NCI-H526 (cell line): ENCODE measurements around the gene ALG6.
"Not testable (repeated sequence)": the region's sequence is repeated elsewhere in the genome, so short reads cannot be mapped to it uniquely, and the experiment has no call there.

Experiments used
- DNase-seq, 2 experiments: peaks; one replicate each; lab custom pipeline; 2025; lab: John Stamatoyannopoulos, UW

ALG6 gene

DNA sequence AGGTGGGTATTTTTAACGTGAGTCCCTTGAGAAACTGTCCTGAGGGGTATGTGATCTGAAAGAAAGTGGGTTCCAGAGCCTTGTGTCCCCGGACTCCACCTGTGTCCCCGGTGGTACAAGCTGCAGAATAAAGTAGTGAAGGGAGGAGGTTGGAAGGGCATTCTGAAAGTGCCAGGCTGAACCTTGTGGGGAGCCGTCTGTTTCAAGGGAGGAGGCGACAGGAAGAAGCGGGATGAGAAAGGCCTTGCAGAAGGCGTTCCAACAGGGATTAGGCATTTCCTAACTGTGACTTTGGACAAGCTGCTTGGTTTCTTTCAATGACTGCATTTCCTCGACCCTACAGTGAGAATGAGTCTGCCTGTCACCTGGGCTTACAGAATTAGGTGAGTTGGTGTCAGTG, 39.3 kb upstream of the ALG6 start:
- no peak for DNase-seq

DNA sequence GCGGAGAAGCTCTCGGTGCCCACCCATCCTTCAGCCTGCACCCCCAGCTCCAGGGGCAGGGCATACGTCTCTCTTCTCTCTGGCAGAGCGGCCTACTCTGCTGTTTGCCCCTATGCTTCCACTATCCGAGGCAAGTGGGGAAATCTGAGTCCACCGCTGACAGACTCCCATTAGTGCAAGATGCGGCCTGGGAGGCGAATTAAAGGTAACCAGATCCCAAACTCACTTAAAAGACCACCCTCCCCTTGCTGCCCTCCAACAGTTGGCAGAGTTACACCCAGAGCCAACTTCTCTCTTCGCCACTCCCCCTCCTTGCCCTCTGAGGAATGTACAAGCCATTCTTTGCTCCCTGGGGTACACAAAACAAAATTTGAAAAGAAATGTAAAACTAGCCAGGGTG, 38.6 kb upstream of the ALG6 start:
- DNase-seq: no peak

DNA sequence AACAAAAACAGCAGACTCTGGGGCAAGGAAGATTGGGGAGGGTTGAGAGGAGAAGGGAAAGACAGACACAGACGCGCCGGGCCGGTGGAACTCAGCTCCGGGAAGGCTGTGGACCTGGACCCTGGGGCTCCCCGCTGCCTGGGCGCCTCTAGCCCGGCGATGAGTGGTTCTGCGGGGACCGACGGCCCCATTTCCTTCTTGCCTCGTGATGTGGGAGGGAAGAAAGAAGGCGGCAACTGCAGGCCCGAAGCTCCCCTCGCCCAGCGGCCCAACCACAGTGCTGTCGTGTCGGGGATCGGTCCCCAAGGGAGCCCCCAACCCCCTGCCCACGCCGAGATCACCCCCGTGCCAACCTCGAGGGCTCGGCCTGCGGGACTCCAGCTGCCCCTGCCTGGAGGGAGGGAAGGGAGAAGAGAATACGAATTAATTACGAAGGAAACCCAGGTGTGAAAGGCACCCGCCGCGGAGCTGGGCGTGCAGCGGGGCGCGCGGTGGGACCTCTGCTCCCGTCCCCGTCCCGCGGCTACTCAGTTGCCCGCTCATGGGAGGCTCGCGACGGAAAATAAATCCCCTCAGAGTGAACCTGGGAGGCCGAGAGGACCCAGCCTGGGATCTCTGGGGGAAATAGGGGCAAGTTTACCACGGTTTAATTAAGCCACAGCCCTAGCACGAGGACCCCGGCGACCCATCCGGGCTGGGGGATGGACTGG, 37.7 kb upstream of the ALG6 start:
- DNase-seq: no peak

DNA sequence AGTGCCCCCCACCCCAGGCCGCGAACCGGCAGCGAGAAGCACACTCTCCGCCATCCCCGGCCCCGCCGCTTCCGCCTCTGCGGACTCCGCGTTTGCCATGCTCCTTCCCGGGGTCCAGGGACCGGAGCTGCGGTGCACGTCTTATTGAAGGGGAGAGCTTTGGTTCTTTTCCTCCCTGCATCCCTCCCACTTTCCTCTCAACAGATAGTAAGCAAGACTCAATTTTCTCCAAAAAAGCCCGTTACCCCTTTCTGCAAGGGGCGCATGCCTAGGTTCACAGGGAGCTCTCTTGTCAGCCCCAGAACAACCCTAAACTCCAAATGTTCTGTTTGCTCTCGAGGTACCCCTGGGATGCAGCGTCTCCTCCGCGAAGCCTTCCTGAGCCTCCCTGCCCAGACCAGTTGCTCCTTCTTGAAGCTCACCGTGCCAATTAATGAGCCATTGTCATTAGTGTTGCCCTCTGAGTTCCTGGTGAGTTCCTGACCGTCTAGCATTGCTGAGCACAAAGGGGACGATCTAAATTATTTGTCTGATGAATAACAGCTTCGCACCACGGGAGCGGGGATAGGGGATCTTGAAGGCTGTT, 37.0 kb upstream of the ALG6 start:
- no peak for DNase-seq

DNA sequence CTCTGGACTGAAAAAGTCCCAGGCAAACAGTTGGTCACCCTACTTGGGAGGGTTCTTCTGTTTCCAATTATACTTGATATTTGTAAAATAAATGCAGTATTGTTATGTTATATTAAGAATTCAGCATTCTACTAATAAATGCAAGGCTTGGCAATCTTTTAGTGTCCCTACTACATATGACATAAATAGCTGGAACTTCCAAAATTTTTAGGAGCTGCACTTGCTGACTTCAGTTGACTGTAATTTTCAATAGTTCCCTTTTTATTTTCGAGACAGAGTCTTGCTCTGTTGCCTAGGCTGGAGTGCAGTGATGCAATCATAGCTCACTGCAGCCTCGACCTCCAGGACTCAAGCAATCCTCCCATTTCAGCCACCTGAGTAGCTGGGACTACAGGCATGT, 25.0 kb upstream of the ALG6 start:
- DNase-seq: no peak

DNA sequence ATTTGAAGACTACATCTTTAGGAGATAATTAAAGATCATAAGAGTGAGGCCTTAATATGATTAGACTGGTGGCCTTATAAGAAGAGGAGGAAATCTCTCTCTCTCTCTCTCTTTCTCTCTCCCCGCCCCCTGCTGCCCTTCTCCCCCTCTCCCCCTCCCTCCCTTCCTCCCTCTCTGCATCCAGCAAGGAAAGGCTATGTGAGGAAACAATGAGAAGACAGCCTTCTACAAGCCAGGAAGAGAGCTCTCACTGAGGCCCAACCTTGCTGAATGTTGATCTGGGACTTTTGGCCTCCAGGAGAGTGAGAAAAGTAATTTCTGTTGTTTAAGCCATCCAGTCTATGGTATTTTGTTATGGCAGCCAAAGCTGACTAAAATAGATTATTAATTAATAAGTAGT, 23.5 kb upstream of the ALG6 start:
- no peak for DNase-seq

DNA sequence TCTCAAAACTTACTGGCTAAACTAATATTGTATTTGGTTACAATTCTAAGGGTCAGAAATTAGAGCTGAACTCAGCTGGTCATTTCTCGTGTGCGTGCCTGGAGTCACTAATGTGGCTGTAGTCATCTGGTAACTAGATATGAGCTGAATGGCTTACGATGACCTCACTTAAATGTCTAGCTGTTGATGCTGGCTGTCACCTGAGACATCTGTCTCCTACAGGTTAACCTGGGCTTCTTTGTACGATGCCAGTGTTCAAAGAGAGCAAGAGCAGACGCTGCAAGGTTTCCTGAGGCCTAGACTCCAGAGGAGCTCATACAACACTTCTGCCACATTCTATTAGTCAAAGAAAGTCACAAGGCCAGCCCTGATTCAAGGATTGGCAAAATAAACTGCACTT, 17.1 kb upstream of the ALG6 start:
- no peak for DNase-seq

DNA sequence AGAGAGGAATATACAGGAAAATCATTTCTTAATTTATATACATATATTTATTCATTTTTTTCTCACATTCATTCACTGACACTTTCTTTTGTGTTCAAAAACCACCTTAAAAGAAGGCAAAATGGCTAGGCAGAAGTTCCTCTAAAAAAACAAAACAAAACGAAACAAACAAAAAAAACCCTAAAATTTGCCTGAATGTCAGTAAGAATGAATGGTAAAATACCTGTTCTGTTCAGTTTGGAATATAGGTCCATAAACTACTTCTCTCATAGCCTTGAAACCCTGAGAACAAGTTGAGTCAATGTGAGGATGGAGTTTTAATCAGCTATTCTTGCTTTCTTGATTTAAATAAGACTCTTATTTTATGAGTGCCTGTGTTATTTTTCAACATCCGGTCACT, 14.7 kb upstream of the ALG6 start:
- DNase-seq: no peak

DNA sequence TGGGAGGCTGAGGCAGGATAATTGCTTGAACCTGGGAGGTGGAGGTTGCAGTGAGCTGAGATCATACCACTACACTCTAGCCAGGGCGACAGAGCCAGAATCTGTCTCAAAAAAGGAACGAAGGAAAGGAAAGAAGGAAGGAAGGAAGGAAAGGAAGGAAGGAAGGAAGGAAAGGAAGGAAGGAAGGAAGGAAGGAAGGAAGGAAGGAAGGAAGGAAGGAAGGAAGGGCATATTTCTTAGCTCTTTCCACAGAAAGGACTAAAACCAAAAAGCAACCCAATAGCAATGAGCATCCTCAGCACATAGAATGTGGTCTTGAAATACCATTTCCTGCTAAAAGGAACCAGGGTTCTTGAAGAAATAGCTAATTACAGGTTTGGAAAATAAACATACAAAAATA, 11.2 kb upstream of the ALG6 start:
- DNase-seq: not testable (repeated sequence)

DNA sequence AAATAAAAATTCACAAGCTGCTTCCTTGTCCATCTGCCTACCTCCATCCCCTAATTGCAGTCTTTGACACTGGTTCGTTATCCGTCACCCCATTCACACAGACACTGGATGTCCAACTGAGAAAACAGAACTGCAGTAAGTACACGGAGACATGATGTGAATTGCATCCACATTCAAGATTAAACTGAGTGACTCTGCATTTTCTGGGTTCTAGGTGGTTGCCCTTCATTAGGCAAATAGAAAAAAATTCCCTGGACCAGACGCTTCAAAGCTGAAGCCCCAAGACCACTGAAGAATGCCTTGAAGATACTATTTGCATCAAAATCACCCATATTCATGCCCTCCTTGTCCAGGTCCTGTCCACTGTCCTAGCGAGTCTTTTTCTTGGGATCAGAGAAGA, 7.9 kb upstream of the ALG6 start:
- DNase-seq: no peak

DNA sequence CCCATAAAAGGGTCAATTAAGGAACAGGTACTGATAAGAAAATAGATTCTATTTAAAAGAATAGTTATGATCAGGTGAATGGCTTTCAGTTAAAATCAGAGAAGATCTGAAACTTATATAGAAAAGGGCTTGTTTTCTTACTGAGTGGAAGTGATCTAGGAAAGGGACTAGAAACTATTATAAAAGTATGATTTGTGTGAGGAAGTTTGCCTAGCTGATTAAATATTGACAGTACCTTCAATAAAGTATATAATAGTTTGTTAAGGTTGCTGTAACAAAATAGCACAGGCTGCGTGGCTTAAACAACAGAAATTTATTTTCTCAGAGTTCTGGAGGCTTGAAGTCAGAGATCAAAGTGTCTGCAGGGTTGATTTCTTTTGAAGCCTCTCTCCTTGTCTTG, 5.4 kb upstream of the ALG6 start:
- no peak for DNase-seq

DNA sequence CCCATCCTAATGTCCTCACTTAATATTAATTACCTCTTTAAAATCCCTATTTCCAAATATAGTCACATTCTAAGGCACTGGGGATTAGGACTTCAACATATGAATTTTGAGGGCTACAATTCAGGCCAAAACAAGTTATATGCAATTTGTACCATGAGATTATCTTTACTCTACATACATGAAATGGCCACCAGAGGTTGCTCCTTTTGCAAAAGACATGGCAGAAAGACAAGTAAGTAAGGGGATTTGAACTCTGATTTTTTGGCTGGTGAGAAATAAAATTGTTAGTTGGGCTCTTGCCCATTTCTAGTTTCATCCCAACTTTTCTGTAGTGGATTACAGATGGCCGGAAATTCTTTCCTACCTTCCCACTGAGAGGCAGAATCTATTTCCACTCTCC, 4.8 kb upstream of the ALG6 start:
- DNase-seq: no peak

DNA sequence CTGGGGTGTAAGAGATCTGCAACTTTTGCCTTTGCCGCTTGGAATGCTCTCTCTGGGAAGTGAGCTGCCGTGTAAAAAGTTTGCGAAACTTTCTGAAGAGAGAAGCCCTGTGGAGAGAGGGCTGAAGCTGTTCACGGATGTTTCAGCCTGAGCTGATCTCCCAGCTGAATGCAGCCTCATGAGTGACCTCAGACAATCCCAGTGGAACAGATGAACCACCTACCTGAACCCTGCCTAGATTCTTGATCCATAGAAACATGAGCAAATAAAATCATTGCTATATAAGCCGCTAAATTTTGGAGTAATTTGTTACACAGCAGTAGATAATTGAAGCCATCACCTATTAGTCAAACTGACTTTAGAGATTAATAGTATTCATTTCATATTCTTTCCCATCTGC, 4.4 kb upstream of the ALG6 start:
- DNase-seq: no peak

DNA sequence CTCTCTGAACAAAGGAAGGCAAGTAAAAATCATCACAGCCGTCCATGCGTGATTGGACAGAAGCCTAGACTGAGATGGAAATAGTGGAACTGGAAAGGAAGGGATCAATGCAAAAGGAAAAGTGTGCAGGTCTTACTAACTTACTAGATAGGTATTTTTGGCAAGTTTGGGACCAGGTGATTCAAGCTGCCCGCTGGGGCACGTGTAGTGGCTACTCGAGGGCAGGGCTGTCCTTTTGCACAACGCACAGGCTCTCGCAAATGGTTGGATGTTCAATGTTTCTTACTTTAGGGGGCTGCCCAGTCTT, 566 bp upstream of the ALG6 start:
- DNase-seq: no peak

DNA sequence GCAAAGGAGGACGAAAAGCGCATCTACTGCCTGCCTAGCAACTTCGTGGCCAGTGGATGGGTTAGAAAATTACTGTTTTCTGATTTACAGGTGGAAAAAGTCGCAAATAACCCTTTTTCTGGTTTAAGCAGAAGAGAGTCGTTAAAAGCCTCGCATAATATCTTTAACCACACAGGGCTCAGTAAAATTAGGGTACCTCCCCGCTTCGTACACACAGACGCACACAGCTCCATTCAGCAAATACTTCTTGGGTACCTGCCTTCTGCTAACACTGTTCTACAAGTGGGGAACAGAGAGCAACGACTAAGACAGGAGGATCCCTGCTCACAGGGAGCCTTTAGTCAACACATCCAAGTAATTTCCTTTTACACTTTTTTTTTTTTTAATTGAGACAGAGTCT, 704 bp downstream of the ALG6 start:
- no peak for DNase-seq

DNA sequence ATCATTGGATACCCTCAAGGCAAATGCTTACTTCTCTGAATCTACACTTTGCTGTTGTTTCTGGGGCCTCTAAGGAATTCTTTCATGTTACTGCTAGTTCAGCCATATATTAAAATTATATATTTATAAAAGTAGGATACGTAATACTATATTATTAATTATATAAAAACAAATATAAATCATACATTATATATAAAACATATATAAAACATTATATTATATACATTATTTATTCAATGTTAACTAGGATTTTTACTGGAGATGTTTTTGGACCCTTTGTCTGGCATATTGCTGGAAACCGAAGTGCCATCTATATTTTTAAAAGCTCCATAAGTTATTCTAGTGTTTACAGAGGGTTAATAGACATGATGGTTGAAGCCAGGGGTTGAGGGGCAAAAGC, 12.2 kb downstream of the ALG6 start:
- no peak for DNase-seq

DNA sequence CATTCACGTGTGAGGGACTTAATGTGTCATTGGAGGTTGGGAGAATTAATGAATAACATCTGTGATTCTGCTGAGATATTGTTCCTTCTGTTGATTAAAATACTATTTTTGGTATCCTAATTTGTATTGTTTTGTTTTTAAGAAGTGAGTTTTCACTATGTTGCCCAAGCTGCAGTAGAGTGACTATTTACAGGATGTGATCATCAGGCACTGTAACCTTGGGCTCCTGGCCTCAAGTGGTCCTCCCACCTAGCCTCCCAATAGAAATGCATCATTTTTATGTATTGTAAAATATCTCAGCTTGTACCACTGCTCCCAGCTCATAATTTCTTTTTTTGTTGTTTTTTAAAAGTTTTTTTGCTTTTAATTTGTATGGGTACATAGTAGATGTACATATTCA, 14.3 kb downstream of the ALG6 start:
- DNase-seq: no peak

DNA sequence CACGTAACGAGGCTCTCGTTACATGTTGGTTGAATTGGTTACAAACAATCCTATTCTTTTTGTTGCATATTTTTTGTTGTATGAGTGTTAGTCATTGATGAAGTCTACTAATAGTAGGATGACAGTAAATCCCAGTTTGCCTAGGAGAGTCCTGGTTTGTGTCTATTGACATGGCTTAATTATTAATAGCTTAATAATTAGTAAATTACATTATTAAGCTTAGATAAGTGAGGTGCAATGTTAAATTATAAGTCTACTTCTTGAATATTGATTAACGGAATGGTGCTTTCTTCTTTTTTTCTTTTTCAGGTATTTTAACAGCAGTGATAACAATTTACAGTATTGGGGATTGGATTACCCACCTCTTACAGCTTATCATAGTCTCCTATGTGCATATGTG, 34.5 kb downstream of the ALG6 start:
- DNase-seq: no peak

DNA sequence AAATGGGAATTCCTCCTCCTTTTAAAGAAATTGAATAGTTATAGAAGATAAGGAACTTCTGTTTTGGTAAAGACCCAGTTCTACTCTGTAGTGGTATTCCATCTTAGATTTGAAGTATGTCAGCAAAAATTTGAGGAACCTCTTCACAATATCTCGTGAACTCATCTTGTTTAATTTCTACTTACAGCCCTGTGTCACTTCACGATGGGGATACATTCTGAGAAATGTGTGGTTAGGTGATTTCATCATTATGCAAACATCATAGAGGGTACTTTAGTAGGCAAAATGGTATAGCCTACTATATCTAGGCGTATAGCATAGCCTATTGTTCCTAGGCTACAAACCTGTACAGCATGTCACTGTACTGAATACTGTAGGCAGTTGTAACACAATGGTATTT, 36.0 kb downstream of the ALG6 start:
- DNase-seq: peak in 1 of 2 experiments; percentile 17

DNA sequence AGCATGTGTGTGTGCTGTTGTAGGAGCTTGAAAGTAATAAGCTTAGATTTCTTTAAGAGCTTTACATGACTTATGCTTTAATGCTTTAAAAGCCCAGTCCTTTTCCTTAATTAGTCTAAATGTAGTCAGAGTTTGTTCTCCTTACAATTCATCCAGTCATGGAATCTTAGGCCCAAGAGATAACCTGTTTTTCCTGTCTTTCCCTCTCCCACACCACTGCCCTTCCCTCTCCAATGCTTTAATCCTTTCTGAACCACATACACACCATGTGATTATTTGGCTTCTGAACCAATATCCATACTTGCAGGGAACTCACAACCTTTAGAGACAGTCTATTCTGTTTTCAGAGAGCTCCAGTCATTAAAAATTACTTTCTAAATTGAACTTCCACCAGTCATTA, 37.6 kb downstream of the ALG6 start:
- peak in 1 of 2 experiments; percentile 16 for DNase-seq

DNA sequence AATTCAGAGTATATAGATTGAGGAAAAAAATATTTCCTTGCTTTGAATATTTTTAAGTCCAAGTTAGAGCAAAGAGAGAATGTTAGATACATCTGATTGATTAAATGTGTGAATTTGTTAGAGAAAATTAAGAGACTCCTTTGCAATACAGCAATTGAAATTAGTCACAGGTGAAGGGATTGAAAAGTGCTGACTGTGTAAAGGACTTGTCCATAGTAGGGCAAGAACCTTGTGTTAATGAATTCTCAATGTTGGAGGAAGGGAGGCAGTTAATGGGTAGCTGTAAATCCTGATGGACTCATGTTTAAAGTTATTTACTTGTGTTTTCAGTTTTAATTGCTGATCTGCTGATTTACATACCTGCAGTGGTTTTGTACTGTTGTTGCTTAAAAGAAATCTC, 38.6 kb downstream of the ALG6 start:
- DNase-seq: no peak

DNA sequence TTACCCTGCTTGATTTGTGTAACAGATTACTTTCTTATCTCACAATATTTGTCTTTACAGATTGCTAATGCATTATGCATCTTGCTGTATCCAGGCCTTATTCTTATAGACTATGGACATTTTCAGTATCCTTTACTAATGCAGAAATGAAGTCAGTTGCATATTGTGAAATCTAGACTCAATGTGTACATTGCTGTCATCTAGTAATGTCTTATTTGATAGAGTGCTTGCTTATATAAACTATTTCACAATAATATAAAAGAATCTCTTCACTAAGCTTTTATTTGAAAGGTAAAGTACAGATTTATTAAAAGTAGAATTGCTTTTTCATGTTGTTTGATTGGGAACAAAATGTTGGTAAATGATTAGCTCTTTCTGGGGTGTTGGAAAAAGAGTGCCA, 39.6 kb downstream of the ALG6 start:
- DNase-seq: no peak

DNA sequence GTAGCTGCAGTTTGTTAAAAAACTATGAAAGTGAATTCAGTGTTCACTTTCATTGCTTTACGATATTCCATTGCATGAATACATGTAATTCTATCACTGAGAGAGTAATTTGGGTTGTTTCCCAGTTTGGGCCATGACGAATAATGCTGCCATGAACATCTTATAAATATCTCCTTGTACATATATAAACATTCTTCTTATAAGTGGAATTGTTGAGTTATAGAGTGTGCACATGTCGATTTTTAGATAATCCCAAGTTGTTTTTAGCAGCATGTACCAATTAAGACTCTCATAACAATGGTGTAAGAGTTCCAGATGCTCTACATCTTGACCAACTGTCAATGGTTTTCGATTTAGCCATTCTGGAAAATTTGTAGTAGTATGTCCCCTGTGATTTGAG, 40.9 kb downstream of the ALG6 start:
- no peak for DNase-seq

DNA sequence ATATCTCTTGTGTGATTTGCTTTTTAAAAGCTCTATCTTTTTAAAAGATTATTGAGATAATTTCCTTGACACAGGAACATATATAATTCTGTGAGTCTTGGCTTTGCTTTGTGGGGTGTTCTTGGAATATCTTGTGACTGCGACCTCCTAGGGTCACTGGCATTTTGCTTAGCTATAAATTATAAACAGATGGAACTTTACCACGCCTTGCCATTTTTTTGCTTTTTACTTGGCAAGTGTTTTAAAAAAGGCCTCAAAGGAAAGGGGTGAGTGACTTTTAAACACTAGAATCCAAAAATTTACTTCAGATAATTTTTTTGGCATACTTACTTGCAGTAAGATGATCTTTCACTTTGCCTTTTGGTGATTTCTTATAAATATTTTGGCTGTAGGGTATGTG, 43.6 kb downstream of the ALG6 start:
- no peak for DNase-seq

DNA sequence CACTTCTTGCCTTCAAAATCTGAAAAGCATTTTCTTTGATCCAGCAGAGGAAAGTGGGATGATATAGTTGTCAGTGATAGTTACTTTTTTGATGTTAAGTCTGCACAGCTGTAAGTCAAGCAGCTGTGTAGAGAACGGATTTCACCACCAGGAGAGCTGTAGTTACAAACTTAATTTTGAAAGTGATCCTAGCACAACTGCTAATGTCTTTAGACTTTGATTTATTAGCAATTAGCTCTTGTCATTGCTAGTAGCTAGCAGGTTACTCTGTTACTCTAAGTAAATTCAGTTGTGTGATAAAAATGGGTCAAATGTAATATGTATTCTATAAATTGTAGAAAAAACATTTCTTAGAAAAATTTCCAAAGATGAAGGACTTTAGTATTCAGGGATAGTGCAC, 46.0 kb downstream of the ALG6 start:
- DNase-seq: no peak
